ENCODE results near the gene PARG. TPM values are rescaled to one million over a fixed set of nuclear protein-coding genes. Genes with fewer than 3 reads are reported as not detected.
A peak's percentile ranks its signal among the peaks of the same experiment; 100 is the strongest.
"Not testable (repeated sequence)": the region's sequence is repeated elsewhere in the genome, so short reads cannot be mapped to it uniquely, and the experiment has no call there.

PARG gene
- total RNA-seq, 1 experiment from 2014 or later: 69.7 TPM

DNA sequence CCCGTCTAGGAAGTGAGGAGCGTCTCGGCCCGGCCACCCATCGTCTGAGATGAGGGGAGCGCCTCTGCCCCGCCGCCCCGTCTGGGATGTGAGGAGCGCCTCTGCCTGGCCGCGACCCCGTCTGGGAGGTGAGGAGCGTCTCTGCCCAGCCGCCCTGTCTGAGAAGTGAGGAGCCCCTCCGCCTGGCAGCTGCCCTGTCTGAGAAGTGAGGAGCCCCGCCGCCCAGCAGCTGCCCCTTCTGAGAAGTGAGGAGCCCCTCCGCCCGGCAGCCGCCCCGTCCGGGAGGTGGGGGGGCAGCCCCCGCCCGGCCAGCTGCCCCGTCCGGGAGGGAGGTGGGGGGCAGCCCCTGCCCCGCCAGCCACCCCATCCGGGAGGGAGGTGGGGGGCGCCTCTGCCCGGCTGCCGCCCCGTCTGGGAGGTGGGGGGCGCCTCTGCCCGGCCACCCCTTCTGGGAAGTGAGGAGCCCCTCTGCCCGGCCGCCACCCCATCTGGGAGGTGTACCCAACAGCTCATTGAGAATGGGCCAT lies 28.6 kb upstream of the PARG start:
- H3K4me1 ChIP-seq; POLR2A ChIA-PET; H3K4me3 ChIP-seq (ENCODE audit: low read depth, low read length); H3K4me3 Mint-ChIP-seq (ENCODE audit: unreplicated experiment); H3K9me3 ChIP-seq; BruUV-seq (replicated peaks); DNase-seq; H3K4me1 Mint-ChIP-seq (ENCODE audit: low read depth, unreplicated experiment); H3K36me3 ChIP-seq (ENCODE audit: control insufficient read depth, insufficient read depth, low read length); CTCF ChIA-PET; intact Hi-C loops (cut with micrococcal nuclease; ENCODE audit: unreplicated experiment); H3K9me3 Mint-ChIP-seq (ENCODE audit: unreplicated experiment); H3K27me3 ChIP-seq (replicated peaks; ENCODE audit: control insufficient read depth, insufficient read depth, low read length); H3K27ac Mint-ChIP-seq (ENCODE audit: unreplicated experiment); H3K27me3 Mint-ChIP-seq (ENCODE audit: insufficient read depth, unreplicated experiment): not testable (repeated sequence)
- peaks cover 36% of the 10 kb centered on the region for H3K36me3 Mint-ChIP-seq (ENCODE audit: insufficient read depth, unreplicated experiment)

DNA sequence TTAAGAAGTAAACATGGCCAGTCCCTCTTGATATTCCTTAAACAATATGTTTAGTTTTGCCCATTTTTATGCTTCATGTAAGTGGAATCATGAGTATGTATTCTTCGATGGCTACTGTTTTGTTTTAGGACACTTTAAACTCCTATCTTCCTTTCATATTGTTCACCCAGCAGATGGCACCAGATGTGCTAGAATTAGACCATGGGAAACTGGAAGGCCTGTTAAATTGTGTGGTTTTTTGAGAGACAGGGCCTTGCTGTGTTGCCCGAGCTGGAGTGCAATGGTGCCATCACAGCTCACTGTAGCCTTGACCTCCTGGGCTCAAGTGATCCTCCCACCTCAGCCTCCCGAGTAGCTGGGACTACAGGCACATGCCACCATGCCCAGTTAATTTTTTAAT lies 11.3 kb upstream of the PARG start:
- peak in 1 of 2 experiments; percentile 23 for DNase-seq
- H3K27me3 Mint-ChIP-seq (ENCODE audit: insufficient read depth, unreplicated experiment); H3K9me3 ChIP-seq; H3K27me3 ChIP-seq (replicated peaks; ENCODE audit: control insufficient read depth, insufficient read depth, low read length); H3K36me3 ChIP-seq (ENCODE audit: control insufficient read depth, insufficient read depth, low read length); H3K9me3 Mint-ChIP-seq (ENCODE audit: unreplicated experiment); POLR2A ChIA-PET; H3K27ac Mint-ChIP-seq (ENCODE audit: unreplicated experiment); H3K4me3 ChIP-seq (ENCODE audit: low read depth, low read length); intact Hi-C loops (cut with micrococcal nuclease; ENCODE audit: unreplicated experiment); CTCF ChIA-PET; H3K4me1 ChIP-seq; H3K4me1 Mint-ChIP-seq (ENCODE audit: low read depth, unreplicated experiment); H3K4me3 Mint-ChIP-seq (ENCODE audit: unreplicated experiment); BruUV-seq (replicated peaks): not testable (repeated sequence)
- H3K36me3 Mint-ChIP-seq (ENCODE audit: insufficient read depth, unreplicated experiment): peaks cover 52% of the 10 kb centered on the region

DNA sequence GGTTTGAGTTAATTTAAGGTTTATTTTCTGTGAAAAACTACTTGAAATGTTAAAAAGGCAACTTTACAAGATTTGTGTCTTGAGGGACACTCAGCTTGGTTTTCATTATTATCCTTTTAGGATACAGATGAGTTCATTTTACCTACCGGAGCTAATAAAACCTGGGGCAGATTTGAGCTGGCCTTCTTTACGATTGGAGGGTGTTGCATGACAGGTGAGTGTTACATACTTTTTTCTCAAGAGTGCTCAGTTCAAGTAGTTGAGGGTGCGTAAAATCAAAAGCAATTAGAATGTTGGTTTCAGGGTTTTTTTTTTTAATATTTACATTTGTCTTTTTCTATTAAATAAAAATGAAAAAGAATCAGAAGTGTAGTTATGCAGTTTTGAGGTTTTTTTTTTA lies 10.2 kb upstream of the PARG start:
- H3K27me3 Mint-ChIP-seq (ENCODE audit: insufficient read depth, unreplicated experiment); H3K4me3 Mint-ChIP-seq (ENCODE audit: unreplicated experiment); H3K9me3 ChIP-seq; intact Hi-C loops (cut with micrococcal nuclease; ENCODE audit: unreplicated experiment); H3K4me3 ChIP-seq (ENCODE audit: low read depth, low read length); H3K27me3 ChIP-seq (replicated peaks; ENCODE audit: control insufficient read depth, insufficient read depth, low read length); H3K9me3 Mint-ChIP-seq (ENCODE audit: unreplicated experiment); POLR2A ChIA-PET; DNase-seq; H3K4me1 ChIP-seq; H3K27ac Mint-ChIP-seq (ENCODE audit: unreplicated experiment); BruUV-seq (replicated peaks); H3K4me1 Mint-ChIP-seq (ENCODE audit: low read depth, unreplicated experiment); CTCF ChIA-PET; H3K36me3 ChIP-seq (ENCODE audit: control insufficient read depth, insufficient read depth, low read length): not testable (repeated sequence)
- peaks cover 52% of the 10 kb centered on the region for H3K36me3 Mint-ChIP-seq (ENCODE audit: insufficient read depth, unreplicated experiment)

DNA sequence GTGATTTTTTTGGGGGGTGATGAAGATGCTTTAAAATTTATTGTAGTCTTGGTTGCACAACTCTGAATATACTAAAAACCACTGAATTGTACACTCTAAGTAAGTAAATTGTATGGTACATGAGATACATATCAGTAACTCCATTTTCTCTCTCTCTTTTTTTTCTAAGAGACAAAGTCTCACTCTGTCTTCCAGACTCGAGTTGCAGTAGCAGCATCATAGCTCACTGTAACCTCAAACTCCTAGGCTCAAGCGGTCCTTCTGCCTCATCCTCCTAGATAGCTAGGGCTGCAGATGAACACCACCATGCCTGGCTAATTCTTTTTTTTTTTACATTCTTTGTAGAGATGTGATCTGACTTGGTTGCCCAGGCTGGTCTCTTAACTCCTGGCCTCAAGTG lies 6.9 kb upstream of the PARG start:
- H3K9me3 Mint-ChIP-seq (ENCODE audit: unreplicated experiment); H3K4me3 Mint-ChIP-seq (ENCODE audit: unreplicated experiment); H3K27me3 ChIP-seq (replicated peaks; ENCODE audit: control insufficient read depth, insufficient read depth, low read length); H3K36me3 ChIP-seq (ENCODE audit: control insufficient read depth, insufficient read depth, low read length); H3K27me3 Mint-ChIP-seq (ENCODE audit: insufficient read depth, unreplicated experiment); DNase-seq; H3K4me1 Mint-ChIP-seq (ENCODE audit: low read depth, unreplicated experiment); H3K4me3 ChIP-seq (ENCODE audit: low read depth, low read length); intact Hi-C loops (cut with micrococcal nuclease; ENCODE audit: unreplicated experiment); BruUV-seq (replicated peaks); H3K9me3 ChIP-seq; H3K27ac Mint-ChIP-seq (ENCODE audit: unreplicated experiment); POLR2A ChIA-PET; H3K4me1 ChIP-seq; CTCF ChIA-PET: not testable (repeated sequence)
- peaks cover 50% of the 10 kb centered on the region for H3K36me3 Mint-ChIP-seq (ENCODE audit: insufficient read depth, unreplicated experiment)

DNA sequence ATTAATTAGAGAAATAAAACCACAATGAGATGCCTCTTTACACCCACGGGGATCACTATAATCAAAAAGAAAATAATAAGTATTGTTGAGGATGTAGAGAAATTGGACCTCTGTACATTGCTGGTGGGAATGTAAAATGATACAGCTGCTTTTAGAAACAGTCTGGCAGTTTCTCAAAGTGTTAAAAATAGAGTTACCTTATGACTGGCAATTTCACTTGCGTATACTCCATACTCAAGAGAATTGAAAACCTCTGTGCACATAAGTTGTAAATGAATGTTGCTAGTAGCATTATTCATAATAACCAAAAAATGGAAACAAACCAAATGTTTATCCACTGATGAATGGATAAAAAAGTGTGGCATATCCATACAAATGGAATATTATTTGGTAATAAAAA lies 6.3 kb upstream of the PARG start:
- H3K27ac Mint-ChIP-seq (ENCODE audit: unreplicated experiment); H3K4me1 Mint-ChIP-seq (ENCODE audit: low read depth, unreplicated experiment); BruUV-seq (replicated peaks): not testable (repeated sequence)

DNA sequence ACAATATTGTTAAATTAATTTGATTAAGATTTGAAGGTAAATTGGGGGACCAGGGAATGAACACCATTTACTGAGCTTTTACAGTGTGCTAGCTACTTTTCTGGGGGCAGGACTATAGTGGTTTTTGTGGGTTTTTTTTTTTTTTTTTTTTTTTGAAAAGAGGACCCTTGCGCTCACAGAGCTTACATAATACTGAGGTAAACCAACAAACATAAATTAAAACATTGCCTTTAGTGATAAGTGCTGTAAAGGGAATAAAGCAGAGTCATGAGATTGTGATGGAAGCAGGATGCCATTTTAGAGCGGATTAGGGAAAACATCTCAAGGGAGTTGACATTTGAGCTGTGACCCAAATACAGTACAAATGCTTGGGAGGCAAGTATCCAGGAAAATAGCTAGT lies 1.8 kb upstream of the PARG start:
- peaks cover 42% of the 10 kb centered on the region for H3K36me3 Mint-ChIP-seq (ENCODE audit: insufficient read depth, unreplicated experiment)
- DNase-seq; H3K9me3 ChIP-seq; H3K36me3 ChIP-seq (ENCODE audit: control insufficient read depth, insufficient read depth, low read length); H3K27me3 ChIP-seq (replicated peaks; ENCODE audit: control insufficient read depth, insufficient read depth, low read length); H3K4me3 Mint-ChIP-seq (ENCODE audit: unreplicated experiment); CTCF ChIA-PET; intact Hi-C loops (cut with micrococcal nuclease; ENCODE audit: unreplicated experiment); H3K27me3 Mint-ChIP-seq (ENCODE audit: insufficient read depth, unreplicated experiment); H3K9me3 Mint-ChIP-seq (ENCODE audit: unreplicated experiment); POLR2A ChIA-PET; BruUV-seq (replicated peaks); H3K4me1 ChIP-seq; H3K27ac Mint-ChIP-seq (ENCODE audit: unreplicated experiment); H3K4me3 ChIP-seq (ENCODE audit: low read depth, low read length): not testable (repeated sequence)
- peaks cover 13% of the 10 kb centered on the region for H3K4me1 Mint-ChIP-seq (ENCODE audit: low read depth, unreplicated experiment)

More for the DNA sequence above, 6.3 kb upstream of the PARG start:
- H3K9me3 ChIP-seq; intact Hi-C loops (cut with micrococcal nuclease; ENCODE audit: unreplicated experiment); H3K4me1 ChIP-seq; H3K36me3 ChIP-seq (ENCODE audit: control insufficient read depth, insufficient read depth, low read length); H3K27me3 ChIP-seq (replicated peaks; ENCODE audit: control insufficient read depth, insufficient read depth, low read length); CTCF ChIA-PET; H3K4me3 ChIP-seq (ENCODE audit: low read depth, low read length); DNase-seq; H3K9me3 Mint-ChIP-seq (ENCODE audit: unreplicated experiment); POLR2A ChIA-PET; H3K27me3 Mint-ChIP-seq (ENCODE audit: insufficient read depth, unreplicated experiment); H3K4me3 Mint-ChIP-seq (ENCODE audit: unreplicated experiment): not testable (repeated sequence)
- peaks cover 48% of the 10 kb centered on the region for H3K36me3 Mint-ChIP-seq (ENCODE audit: insufficient read depth, unreplicated experiment)

DNA sequence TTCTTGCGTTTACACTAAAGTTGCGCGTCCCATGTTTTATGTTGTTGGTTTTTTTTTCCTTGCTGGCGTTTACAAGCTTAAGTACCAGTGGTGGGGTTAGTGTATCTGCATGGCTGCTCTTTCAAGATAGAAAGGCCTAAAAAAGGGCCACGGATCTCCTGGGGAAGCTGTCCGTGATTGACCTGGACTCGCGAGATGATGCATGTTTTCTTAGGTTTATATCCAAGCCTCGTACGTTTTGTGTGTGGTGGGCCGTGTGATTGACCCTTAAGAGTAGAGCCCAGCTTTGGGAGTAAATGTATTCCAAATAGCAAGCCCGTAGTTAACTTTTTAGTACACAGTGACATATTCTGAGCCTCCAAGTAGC lies 495 bp upstream of the PARG start:
- Mint-ChIP-seq H3K36me3 (ENCODE audit: insufficient read depth, unreplicated experiment) (peaks cover 33% of the 10 kb centered on the region), H3K27ac (ENCODE audit: unreplicated experiment) (peak overlapping the region; percentile 99), H3K4me3 (ENCODE audit: unreplicated experiment) (peak overlapping the region; percentile 100), H3K4me1 (ENCODE audit: low read depth, unreplicated experiment) (peaks cover 13% of the 10 kb centered on the region)
- intact Hi-C loops (cut with micrococcal nuclease; ENCODE audit: unreplicated experiment); POLR2A ChIA-PET; CTCF ChIA-PET; DNase-seq; H3K9me3 Mint-ChIP-seq (ENCODE audit: unreplicated experiment); H3K27me3 Mint-ChIP-seq (ENCODE audit: insufficient read depth, unreplicated experiment); H3K27me3 ChIP-seq (replicated peaks; ENCODE audit: control insufficient read depth, insufficient read depth, low read length); H3K4me1 ChIP-seq; H3K9me3 ChIP-seq; H3K36me3 ChIP-seq (ENCODE audit: control insufficient read depth, insufficient read depth, low read length): not testable (repeated sequence)
- H3K4me3 ChIP-seq (ENCODE audit: low read depth, low read length): peak overlapping the region; percentile 70
- TSS peak; percentile 67 for BruUV-seq (replicated peaks)

Measured in Caco-2 (cell line).